Measurements from ENCODE around the gene C9orf152.
A peak's percentile ranks its signal among the peaks of the same experiment; 100 is the strongest.

The C9orf152 gene

GRCh38 chr9:110241858-110242321 is 33.9 kb upstream of the C9orf152 start:
- no peak for TF ChIP-seq CTCF (IDR thresholded peaks at IDR 0.05; ENCODE audit: low read length, missing control alignments)
- no peak for DNase-seq (ENCODE audit: low read depth)
- H3K4me3 ChIP-seq (replicated peaks; ENCODE audit: low read depth, low read length), result no peak overlapping the region

GRCh38 chr9:110241260-110241857 is 33.4 kb upstream of the C9orf152 start:
- H3K4me3 ChIP-seq (replicated peaks; ENCODE audit: low read depth, low read length), result no peak overlapping the region
- TF ChIP-seq CTCF (IDR thresholded peaks at IDR 0.05; ENCODE audit: low read length, missing control alignments), result no peak
- peak; percentile 46 for DNase-seq (ENCODE audit: low read depth)

- no peak for DNase-seq (ENCODE audit: low read depth)
- no peak overlapping the region for H3K4me3 ChIP-seq (replicated peaks; ENCODE audit: low read depth, low read length)
- TF ChIP-seq CTCF (IDR thresholded peaks at IDR 0.05; ENCODE audit: low read length, missing control alignments), result no peak
These were observed 32.2 kb upstream of the C9orf152 start for GRCh38 chr9:110240198-110240597.

GRCh38 chr9:110228321-110228720 is 20.4 kb upstream of the C9orf152 start:
- H3K4me3 ChIP-seq (replicated peaks; ENCODE audit: low read depth, low read length), result no peak overlapping the region
- DNase-seq (ENCODE audit: low read depth), result no peak
- no peak for TF ChIP-seq CTCF (IDR thresholded peaks at IDR 0.05; ENCODE audit: low read length, missing control alignments)

- H3K4me3 ChIP-seq (replicated peaks; ENCODE audit: low read depth, low read length), result no peak overlapping the region
- no peak for DNase-seq (ENCODE audit: low read depth)
- TF ChIP-seq CTCF (IDR thresholded peaks at IDR 0.05; ENCODE audit: low read length, missing control alignments), result no peak
These were observed 16.6 kb upstream of the C9orf152 start for GRCh38 chr9:110224583-110224982.

GRCh38 chr9:110220809-110221208 is 12.8 kb upstream of the C9orf152 start:
- DNase-seq (ENCODE audit: low read depth), result no peak
- TF ChIP-seq CTCF (IDR thresholded peaks at IDR 0.05; ENCODE audit: low read length, missing control alignments), result no peak
- H3K4me3 ChIP-seq (replicated peaks; ENCODE audit: low read depth, low read length), result no peak overlapping the region

GRCh38 chr9:110217656-110218099 is 9.7 kb upstream of the C9orf152 start:
- no peak overlapping the region for H3K4me3 ChIP-seq (replicated peaks; ENCODE audit: low read depth, low read length)
- peak; percentile 78 for TF ChIP-seq CTCF (IDR thresholded peaks at IDR 0.05; ENCODE audit: low read length, missing control alignments)
- peak; percentile 76 for DNase-seq (ENCODE audit: low read depth)
